Astrocyte (in vitro differentiated cells and primary cell): Measurements from ENCODE around the gene USP48. TPM values are rescaled to one million over a fixed set of nuclear protein-coding genes. Genes with fewer than 3 reads are reported as not detected.

Experiments
- DNase-seq: peaks from one replicate; pipeline ENCODE4 v3.0.0-alpha.2; 2010; ENCODE audit warnings: low read depth
- FAIRE-seq: peaks from 2 replicates; lab custom pipeline; 2011; peaks lifted over from hg19 to GRCh38; lab: Jason Lieb, UNC
- H2AFZ ChIP-seq: 2 replicates; pipeline ENCODE4 v1.6.0; 2012; ENCODE audit warnings: low read depth, low read length, inconsistent platforms
- H3K27ac ChIP-seq: 2 replicates; pipeline ENCODE4 v1.5.1; 2011; ENCODE audit warnings: low read depth, low read length, inconsistent platforms
- H3K27me3 ChIP-seq: 2 replicates; pipeline ENCODE4 v1.6.0; 2011; ENCODE audit warnings: low read length, inconsistent platforms; ENCODE audit not compliant: insufficient read depth
- H3K36me3 ChIP-seq: 2 replicates; pipeline ENCODE4 v1.5.1; 2011; ENCODE audit warnings: low read length, inconsistent platforms; ENCODE audit not compliant: insufficient read depth
- H3K4me1 ChIP-seq: 2 replicates; pipeline ENCODE4 v1.5.1; 2011; ENCODE audit warnings: low read length, inconsistent platforms; ENCODE audit not compliant: insufficient read depth
- H3K4me2 ChIP-seq: 2 replicates; pipeline ENCODE4 v1.6.0; 2012; ENCODE audit warnings: low read length, inconsistent platforms
- H3K4me3 ChIP-seq: 2 replicates; pipeline ENCODE4 v1.5.1; 2011; ENCODE audit warnings: low read depth, mild to moderate bottlenecking, low read length, inconsistent platforms; ENCODE audit not compliant: insufficient read depth
- H3K79me2 ChIP-seq: 2 replicates; pipeline ENCODE4 v1.6.0; 2012; ENCODE audit warnings: mild to moderate bottlenecking, low read length, inconsistent platforms; ENCODE audit not compliant: insufficient read depth
- H3K9ac ChIP-seq: 2 replicates; pipeline ENCODE4 v1.6.0; 2012; ENCODE audit warnings: mild to moderate bottlenecking, low read length, inconsistent platforms
- H3K9me3 ChIP-seq: 2 replicates; pipeline ENCODE4 v1.5.1; 2012; ENCODE audit warnings: low read depth, mild to moderate bottlenecking, low read length, inconsistent platforms; ENCODE audit not compliant: insufficient read depth
- H4K20me1 ChIP-seq: 2 replicates; pipeline ENCODE4 v1.6.0; 2012; ENCODE audit warnings: low read length, inconsistent platforms; ENCODE audit not compliant: insufficient read depth
- H3K27ac Mint-ChIP-seq: one replicate; pipeline ENCODE4 v1.8.0; 2021; ENCODE audit warnings: mild to moderate bottlenecking, mixed read lengths; ENCODE audit not compliant: unreplicated experiment
- H3K27me3 Mint-ChIP-seq: one replicate; pipeline ENCODE4 v1.8.0; 2021; ENCODE audit warnings: low read depth, mixed read lengths; ENCODE audit not compliant: unreplicated experiment
- H3K36me3 Mint-ChIP-seq: one replicate; pipeline ENCODE4 v1.8.0; 2021; ENCODE audit warnings: low read depth, mixed read lengths; ENCODE audit not compliant: unreplicated experiment
- H3K4me1 Mint-ChIP-seq: one replicate; pipeline ENCODE4 v1.8.0; 2021; ENCODE audit warnings: low read depth, mixed read lengths; ENCODE audit not compliant: unreplicated experiment
- H3K4me3 Mint-ChIP-seq: one replicate; pipeline ENCODE4 v1.8.0; 2021; ENCODE audit warnings: mild to moderate bottlenecking, moderate library complexity, mixed read lengths; ENCODE audit not compliant: unreplicated experiment
- H3K9me3 Mint-ChIP-seq: one replicate; pipeline ENCODE4 v1.8.0; 2021; ENCODE audit warnings: mild to moderate bottlenecking, mixed read lengths; ENCODE audit not compliant: unreplicated experiment
- CTCF ChIP-seq: IDR thresholded peaks from 2 replicates; pipeline ENCODE4 v1.5.1; 2011; ENCODE audit warnings: low read depth, mild to moderate bottlenecking, inconsistent platforms, low read length, moderate library complexity; ENCODE audit not compliant: insufficient read depth
- EZH2 ChIP-seq: IDR thresholded peaks from 2 replicates; pipeline ENCODE4 v1.6.1; 2012; ENCODE audit warnings: mild to moderate bottlenecking, low read length, inconsistent platforms; ENCODE audit not compliant: insufficient read depth
- total RNA-seq: library from RNA; stranded (reverse); gene quantifications from 2 replicates; pipeline ENCODE4 v1.2.1, GENCODE V29; 2021

USP48 gene
- total RNA-seq, 1 donor from 2014 or later = 85.7 TPM

GRCh38 chr1:21669258-21670058 is 113.5 kb downstream of the USP48 start, which contains the start of gene RAP1GAP:
Gene RAP1GAP (minus strand): TSS chr1:21669357. CDS start chr1:21620032, 49,325 bp downstream.
- H3K9ac ChIP-seq = no peak within 1 kb of the TSS
- no peak for DNase-seq
- peaks cover 37% of the 10 kb centered on the region for H3K4me1 ChIP-seq
- H2AFZ ChIP-seq = no peak within 1 kb of the TSS
- H3K9me3 ChIP-seq = no peaks in the 10 kb centered on the region
- FAIRE-seq = no peak
- TF ChIP-seq EZH2 (peak; percentile 95), CTCF (no peak)
- no peak within 1 kb of the TSS for H3K27ac ChIP-seq
- peak within 1 kb of the TSS; percentile 41 for H3K27ac Mint-ChIP-seq
- H3K9me3 Mint-ChIP-seq = no peaks in the 10 kb centered on the region
- H3K36me3 Mint-ChIP-seq = no peaks in the 10 kb centered on the region
- H3K4me1 Mint-ChIP-seq = peaks cover 22% of the 10 kb centered on the region
- peaks cover 42% of the 10 kb centered on the region for H3K27me3 ChIP-seq
- peak within 1 kb of the TSS; percentile 60 for H3K4me3 Mint-ChIP-seq
- H3K4me2 ChIP-seq = peak within 1 kb of the TSS; percentile 77
- H4K20me1 ChIP-seq = peaks cover 57% of the 10 kb centered on the region
- no peaks in the 10 kb centered on the region for H3K36me3 ChIP-seq
- H3K79me2 ChIP-seq = no peaks in the 10 kb centered on the region
- H3K27me3 Mint-ChIP-seq = peaks cover 13% of the 10 kb centered on the region
- H3K4me3 ChIP-seq = no peak within 1 kb of the TSS

GRCh38 chr1:21668951-21669257 is 114.0 kb downstream of the USP48 start:
- DNase-seq = no peak
- Histone ChIP-seq H4K20me1 (peaks cover 57% of the 10 kb centered on the region), H3K4me1 (peaks cover 36% of the 10 kb centered on the region), H2AFZ (no peak overlapping the region), H3K4me3 (no peak overlapping the region), H3K36me3 (no peaks in the 10 kb centered on the region), H3K27me3 (peaks cover 43% of the 10 kb centered on the region), H3K9me3 (no peaks in the 10 kb centered on the region), H3K9ac (no peak overlapping the region), H3K4me2 (peak overlapping the region; percentile 77), H3K27ac (no peak overlapping the region), H3K79me2 (no peaks in the 10 kb centered on the region)
- no peak for FAIRE-seq
- Mint-ChIP-seq H3K9me3 (no peaks in the 10 kb centered on the region), H3K4me1 (peaks cover 22% of the 10 kb centered on the region), H3K4me3 (no peak overlapping the region), H3K27ac (no peak overlapping the region), H3K27me3 (peaks cover 15% of the 10 kb centered on the region), H3K36me3 (no peaks in the 10 kb centered on the region)
- TF ChIP-seq EZH2 (no peak), CTCF (no peak)
